ENCODE measurements around the gene SLC46A3. TPM values are rescaled to one million over a fixed set of nuclear protein-coding genes. Genes with fewer than 3 reads are reported as not detected.

SLC46A3 gene
- polyA plus RNA-seq, 2 of the 4 experiments (the other 2 are of a cell fraction) = 2.1 to 6.8 TPM

DNA sequence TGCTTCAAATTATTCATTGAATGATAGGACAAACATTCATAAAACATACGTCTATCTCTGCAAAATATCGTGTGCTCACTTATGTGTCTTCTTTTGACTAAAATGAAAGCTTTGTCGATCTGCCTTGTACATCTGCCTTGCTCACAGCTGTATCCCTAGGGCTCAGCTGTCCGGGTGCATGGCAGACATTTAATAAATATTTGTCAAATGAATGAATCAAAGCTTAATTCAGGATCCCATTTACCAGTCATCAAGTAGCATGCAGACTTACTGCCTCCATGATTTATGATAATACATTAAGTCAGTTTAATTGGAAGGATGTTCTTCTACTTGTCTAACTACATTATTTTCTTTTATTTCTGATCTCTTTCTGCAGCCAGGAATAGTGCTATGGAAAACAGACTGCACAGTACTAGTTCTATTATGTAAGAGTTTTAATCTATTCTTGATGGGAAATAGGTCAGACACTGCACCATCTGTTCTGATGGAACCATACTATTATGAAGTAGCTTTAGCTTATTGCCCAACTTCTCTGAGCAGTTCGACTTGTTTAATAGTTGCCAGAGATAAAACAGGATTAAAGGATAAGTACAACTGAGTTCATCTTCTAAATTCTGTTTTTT is 13.2 kb downstream of the SLC46A3 start (continued):
- TF ChIP-seq, protein P1, sequence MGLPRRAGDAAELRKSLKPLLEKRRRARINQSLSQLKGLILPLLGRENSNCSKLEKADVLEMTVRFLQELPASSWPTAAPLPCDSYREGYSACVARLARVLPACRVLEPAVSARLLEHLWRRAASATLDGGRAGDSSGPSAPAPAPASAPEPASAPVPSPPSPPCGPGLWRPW (IDR thresholded peaks at IDR 0.05) = no peak

DNA sequence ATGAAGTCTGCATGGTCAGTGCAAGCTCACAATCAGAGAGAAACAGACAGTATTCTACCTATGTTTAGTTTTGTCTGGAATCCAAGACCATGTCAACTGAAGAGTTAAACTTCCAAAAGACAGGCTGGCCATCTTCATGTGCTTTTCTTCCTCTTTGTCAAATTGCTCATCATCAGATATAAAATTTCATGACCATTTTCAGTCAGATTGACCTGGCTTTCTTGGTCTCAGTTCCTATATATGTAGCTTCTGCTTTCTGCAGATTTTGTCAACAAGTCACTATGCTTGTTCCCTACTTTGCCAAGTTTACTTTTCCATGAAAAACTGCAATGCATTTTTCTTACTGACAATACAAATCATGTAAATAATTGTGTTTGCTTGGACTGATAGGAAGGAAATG is 13.9 kb downstream of the SLC46A3 start:
- H3K4me3 ChIP-seq = no peak overlapping the region
- DNase-seq (ENCODE audit: low read depth in 1 of 2, low spot score in 1 of 2) (no peak), ATAC-seq (no peak), FAIRE-seq (no peak)
- TF ChIP-seq ZFP36 (IDR thresholded peaks at IDR 0.05; ENCODE audit: borderline replicate concordance, partially characterized antibody) (no peak), GATA3 (IDR thresholded peaks at IDR 0.05; ENCODE audit: borderline replicate concordance) (no peak), NFE2L2 (conservative IDR thresholded peaks at IDR 0.05; ENCODE audit: low read length) (no peak), SREBF2 (IDR thresholded peaks at IDR 0.05) (no peak), EP300 (IDR thresholded peaks at IDR 0.05) (no peak), RCOR1 (IDR thresholded peaks at IDR 0.05; ENCODE audit: low read depth, low read length) (no peak), ESRRA (IDR thresholded peaks at IDR 0.05; ENCODE audit: borderline replicate concordance, low read length) (no peak), RFX5 (IDR thresholded peaks at IDR 0.05) (no peak), RARB (CRISPR knock-in tag; IDR thresholded peaks at IDR 0.05) (no peak), HOXB13 (CRISPR knock-in tag; IDR thresholded peaks at IDR 0.05; ENCODE audit: low read depth) (no peak), MAZ (IDR thresholded peaks at IDR 0.05; ENCODE audit: borderline replicate concordance, low read depth, low read length) (no peak), CHD2 (IDR thresholded peaks at IDR 0.05; ENCODE audit: low read length, partially characterized antibody) (no peak), HOXA7 (CRISPR knock-in tag; IDR thresholded peaks at IDR 0.05) (no peak), PHF8 (IDR thresholded peaks at IDR 0.05; ENCODE audit: borderline replicate concordance, low read depth) (no peak), MYC (IDR thresholded peaks at IDR 0.05; ENCODE audit: borderline replicate concordance, low read length) (no peak), KDM1A (IDR thresholded peaks at IDR 0.05; ENCODE audit: low read depth) (no peak)
- TF ChIP-seq, protein P2, sequence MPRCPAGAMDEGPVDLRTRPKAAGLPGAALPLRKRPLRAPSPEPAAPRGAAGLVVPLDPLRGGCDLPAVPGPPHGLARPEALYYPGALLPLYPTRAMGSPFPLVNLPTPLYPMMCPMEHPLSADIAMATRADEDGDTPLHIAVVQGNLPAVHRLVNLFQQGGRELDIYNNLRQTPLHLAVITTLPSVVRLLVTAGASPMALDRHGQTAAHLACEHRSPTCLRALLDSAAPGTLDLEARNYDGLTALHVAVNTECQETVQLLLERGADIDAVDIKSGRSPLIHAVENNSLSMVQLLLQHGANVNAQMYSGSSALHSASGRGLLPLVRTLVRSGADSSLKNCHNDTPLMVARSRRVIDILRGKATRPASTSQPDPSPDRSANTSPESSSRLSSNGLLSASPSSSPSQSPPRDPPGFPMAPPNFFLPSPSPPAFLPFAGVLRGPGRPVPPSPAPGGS (IDR thresholded peaks at IDR 0.05) = no peak
- TF ChIP-seq, protein P1 (IDR thresholded peaks at IDR 0.05) = no peak
- TF ChIP-seq, protein P3, sequence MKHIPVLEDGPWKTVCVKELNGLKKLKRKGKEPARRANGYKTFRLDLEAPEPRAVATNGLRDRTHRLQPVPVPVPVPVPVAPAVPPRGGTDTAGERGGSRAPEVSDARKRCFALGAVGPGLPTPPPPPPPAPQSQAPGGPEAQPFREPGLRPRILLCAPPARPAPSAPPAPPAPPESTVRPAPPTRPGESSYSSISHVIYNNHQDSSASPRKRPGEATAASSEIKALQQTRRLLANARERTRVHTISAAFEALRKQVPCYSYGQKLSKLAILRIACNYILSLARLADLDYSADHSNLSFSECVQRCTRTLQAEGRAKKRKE (CRISPR knock-in tag; IDR thresholded peaks at IDR 0.05; ENCODE audit: low read depth) = no peak
- TF ChIP-seq, protein P4, sequence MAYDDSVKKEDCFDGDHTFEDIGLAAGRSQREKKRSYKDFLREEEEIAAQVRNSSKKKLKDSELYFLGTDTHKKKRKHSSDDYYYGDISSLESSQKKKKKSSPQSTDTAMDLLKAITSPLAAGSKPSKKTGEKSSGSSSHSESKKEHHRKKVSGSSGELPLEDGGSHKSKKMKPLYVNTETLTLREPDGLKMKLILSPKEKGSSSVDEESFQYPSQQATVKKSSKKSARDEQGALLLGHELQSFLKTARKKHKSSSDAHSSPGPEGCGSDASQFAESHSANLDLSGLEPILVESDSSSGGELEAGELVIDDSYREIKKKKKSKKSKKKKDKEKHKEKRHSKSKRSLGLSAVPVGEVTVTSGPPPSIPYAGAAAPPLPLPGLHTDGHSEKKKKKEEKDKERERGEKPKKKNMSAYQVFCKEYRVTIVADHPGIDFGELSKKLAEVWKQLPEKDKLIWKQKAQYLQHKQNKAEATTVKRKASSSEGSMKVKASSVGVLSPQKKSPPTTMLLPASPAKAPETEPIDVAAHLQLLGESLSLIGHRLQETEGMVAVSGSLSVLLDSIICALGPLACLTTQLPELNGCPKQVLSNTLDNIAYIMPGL (CRISPR knock-in tag; IDR thresholded peaks at IDR 0.05; ENCODE audit: borderline replicate concordance) = no peak
- no peak overlapping the region for H3K27ac ChIP-seq
- CTCF ChIA-PET = interaction anchor here (1.2 kb wide), 1 partner anchor 11 kb away, joined by 4 read pairs; no protein-coding TSS in a partner anchor
- no peak overlapping the region for H3K4me2 ChIP-seq
- POLR2A ChIA-PET = no interaction called here
- H3K4me1 ChIP-seq = peaks cover 6% of the 10 kb centered on the region; the same call in 1 of the 3 replicates
- no peaks in the 10 kb centered on the region for H3K9me3 ChIP-seq

DNA sequence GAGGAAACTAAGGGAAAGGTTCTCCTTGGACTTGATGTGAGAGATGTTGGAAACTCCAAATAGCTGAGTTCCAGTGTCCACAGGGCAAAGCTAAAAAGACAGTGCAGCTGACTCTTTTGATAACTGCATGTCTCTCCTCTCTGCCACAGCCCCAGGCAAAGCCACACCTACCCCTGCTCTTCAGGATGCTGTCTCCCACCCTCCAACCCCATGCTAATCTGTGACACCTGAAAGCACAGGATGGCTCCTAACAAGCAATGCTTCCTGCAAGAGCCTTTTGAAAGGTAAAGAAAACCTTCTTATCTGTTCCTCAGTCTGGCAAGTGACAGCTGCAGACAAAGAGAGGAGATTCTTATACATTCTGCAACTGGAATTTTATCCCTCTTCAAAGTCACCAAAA is 14.5 kb downstream of the SLC46A3 start:
- no peak overlapping the region for H3K4me2 ChIP-seq
- TF ChIP-seq KDM1A (IDR thresholded peaks at IDR 0.05; ENCODE audit: low read depth) = no peak
- no peak for TF ChIP-seq ESRRA (IDR thresholded peaks at IDR 0.05; ENCODE audit: borderline replicate concordance, low read length)
- no peak for TF ChIP-seq BHLHE40 (IDR thresholded peaks at IDR 0.05; ENCODE audit: low read depth, low read length)
- no peak for TF ChIP-seq NPAS2 (CRISPR knock-in tag; IDR thresholded peaks at IDR 0.05; ENCODE audit: borderline replicate concordance)
- no peak for TF ChIP-seq CBX2 (IDR thresholded peaks at IDR 0.05; ENCODE audit: borderline replicate concordance, low read depth)
- TF ChIP-seq, protein P5, sequence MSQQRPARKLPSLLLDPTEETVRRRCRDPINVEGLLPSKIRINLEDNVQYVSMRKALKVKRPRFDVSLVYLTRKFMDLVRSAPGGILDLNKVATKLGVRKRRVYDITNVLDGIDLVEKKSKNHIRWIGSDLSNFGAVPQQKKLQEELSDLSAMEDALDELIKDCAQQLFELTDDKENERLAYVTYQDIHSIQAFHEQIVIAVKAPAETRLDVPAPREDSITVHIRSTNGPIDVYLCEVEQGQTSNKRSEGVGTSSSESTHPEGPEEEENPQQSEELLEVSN (IDR thresholded peaks at IDR 0.05; ENCODE audit: borderline replicate concordance, low read depth) = no peak
- no peak for TF ChIP-seq RNF2 (IDR thresholded peaks at IDR 0.05; ENCODE audit: borderline replicate concordance, low read depth)
- TF ChIP-seq KDM5A (IDR thresholded peaks at IDR 0.05) = no peak
- POLR2A ChIA-PET = no interaction called here
- CTCF ChIA-PET = no interaction called here
- no peak for DNase-seq (ENCODE audit: low read depth in 1 of 2, low spot score in 1 of 2)
- no peak for ATAC-seq
- FAIRE-seq = no peak
- no peak overlapping the region for H3K4me3 ChIP-seq
- no peak overlapping the region for H3K27ac ChIP-seq
- H3K4me1 ChIP-seq = peaks cover 6% of the 10 kb centered on the region; the same call in 1 of the 3 replicates
- no peaks in the 10 kb centered on the region for H3K9me3 ChIP-seq
